CD4-positive, alpha-beta T cell treated with Interferon alpha-2 for 1 hour (primary cell): ENCODE data around the gene ATXN8OS.
"Not testable (repeated sequence)": the region's sequence is repeated elsewhere in the genome, so short reads cannot be mapped to it uniquely, and the experiment has no call there.

ENCODE experiments used
- DNase-seq, 2 donors: peaks; one replicate each; pipeline ENCODE4 v3.0.0-alpha.2; 2020 to 2022

The ATXN8OS gene

DNA sequence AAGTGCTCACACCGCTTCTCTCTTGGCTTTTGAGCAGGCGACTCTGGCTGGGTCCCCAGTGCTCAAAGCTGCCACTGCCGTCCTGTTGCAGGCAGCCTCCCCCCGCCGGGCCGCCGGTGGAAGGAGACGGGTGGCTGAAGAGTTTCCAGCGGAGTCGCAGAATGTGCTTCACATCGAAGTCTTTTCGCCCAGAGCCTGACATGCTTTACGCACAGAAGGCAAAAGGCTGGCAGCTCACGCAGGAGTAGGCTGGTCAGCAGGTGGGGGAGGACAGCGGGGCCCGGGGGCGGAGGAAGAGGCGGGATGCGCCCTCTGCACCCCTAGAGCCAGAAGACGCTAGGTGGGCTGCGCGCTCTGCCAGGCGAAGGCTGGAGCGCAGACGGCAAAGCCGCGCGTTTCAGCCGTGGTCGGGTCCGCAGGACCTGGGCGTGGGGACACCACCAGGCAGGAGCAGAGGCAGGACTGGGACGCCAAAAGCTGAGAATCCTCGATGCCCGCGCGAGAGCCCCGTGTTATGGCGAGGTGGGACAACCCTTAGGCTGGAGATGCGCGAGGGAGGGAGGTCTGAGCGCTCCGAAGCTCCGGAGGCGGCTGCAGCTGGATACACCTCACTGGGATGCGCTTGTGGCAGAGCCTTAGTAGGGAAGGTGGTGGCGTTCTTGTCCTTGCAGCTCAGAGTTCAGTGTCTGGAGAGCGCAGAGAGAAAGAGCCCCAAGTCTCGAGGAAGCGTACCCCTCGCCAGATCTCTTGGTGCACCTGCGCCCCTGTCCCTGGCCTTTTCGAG, at the start of gene ATXN8OS:
ATXN8OS (plus strand) TSS at position 329 of the 784 bp plus-strand sequence.
- no peak for DNase-seq

DNA sequence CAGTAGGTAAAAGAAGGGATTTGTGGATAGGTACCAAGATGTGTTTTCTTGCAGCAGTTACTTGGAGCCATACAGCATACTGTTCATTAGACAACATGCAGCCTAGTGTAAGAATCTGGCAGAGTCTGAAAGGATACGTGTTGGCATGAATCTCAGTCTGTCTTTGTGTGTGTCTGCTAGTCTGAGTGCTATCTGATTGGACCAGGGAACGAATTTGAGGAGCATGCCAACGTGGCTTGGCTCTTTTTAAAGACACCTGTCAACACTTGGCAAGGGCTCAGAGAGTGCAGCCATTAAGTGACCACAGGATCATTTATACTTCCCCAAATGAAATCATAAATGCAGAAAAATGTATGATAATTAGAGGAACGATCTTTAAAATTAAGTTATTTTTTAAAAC, 27.6 kb upstream of the ATXN8OS start:
- DNase-seq = no peak

DNA sequence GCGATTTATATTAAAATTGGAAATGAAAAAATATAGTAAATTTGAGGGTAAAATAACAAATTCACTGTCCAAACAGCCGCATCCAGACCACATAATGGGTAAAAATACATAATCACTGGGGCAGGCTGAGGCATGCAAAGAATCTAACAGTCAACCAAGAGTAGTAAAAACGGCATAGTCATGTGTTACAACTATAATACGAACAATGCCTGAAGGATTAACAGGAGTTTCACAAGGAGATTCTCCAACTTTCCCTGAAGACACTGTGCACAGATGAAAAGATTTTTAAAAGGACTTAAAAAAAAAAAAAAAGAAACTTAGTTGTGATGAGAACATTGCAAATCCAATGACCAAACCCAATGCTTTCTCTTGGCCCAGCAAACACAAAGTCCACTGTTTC, 20.4 kb upstream of the ATXN8OS start:
- DNase-seq = no peak

DNA sequence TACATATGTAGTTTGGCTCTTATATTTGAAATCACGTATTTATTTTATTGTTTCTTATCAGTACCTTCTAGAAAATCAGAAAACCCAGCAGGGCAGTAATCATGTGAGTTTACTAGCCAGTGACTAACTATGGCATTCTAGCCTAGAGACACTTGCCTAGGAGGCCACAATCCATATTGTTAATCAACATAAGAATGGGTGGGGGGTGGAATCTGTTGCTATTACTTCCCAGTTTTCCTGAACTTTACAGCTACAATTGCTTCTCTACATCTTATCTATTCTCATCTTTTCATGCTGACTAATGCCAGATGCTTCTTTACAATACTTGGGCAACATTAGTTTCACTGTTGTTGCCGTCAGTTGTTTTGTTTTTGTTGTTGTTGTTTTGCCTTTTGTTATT, 18.7 kb upstream of the ATXN8OS start:
- DNase-seq = no peak

DNA sequence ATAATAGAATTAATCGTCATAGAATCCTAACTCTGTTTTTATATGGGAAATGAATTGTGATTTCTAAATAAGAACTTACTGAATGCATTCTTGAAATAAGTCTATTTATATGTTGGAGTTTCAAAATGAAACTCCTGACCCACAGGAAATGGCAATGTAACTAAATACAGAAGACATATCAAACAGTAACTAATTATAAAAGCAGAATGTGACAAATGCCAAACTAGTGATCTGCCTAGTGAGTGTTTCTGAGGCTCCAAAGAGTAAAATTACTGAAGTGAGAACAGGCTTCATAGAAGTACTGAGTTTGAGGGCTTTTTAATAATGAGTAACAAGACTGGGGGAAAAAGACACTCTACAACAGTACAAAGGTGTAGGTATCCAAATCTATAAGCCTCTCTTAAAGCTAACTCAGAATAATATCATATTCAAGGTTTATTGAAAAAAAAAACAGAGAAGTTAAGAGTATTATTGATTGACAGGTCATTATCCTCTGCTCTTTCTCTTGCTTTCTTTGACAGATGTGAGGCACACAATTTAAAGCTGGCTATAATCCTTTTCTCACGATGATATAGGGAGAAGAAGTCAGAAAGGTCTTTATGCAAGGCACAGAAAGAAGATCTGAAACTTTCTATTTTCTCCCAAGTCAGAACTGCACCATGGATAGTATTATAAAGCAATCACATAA, 17.4 kb upstream of the ATXN8OS start:
- DNase-seq = no peak

DNA sequence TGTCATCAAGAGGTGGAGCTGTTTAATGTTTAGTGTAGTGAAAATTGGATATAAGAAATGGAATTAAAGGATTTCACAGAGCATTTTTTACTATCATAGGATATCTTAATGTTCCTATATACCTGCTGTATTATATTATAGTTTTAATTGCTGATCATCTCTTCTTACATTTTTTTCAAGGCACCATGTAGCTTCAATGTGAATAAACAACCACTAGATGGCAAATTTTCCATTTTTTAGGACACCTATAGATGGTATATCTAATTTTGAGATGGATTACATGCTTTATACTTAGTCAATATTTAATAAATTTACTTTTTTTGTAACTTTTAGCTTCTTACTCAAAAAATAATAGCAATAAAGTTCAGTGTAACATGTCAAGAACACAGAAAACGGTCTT, 9.0 kb upstream of the ATXN8OS start:
- DNase-seq = no peak

DNA sequence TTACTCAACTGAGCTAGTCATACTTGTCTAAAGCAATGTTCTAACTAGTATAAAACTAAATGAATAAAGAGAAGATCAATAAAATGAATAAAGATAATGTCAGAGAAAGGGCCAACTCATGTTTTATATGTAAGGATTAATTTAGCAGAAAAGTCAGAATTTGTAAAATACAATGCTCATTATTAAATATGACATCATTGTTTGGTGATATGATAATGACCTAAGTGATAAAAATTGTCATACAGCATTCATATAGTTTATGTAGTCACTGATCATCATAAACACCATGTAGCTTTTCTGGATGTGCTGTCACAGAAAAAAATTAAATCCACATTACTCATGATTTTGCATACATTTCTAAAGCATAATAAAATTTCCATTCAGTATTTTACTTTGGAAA, 3.1 kb upstream of the ATXN8OS start:
- DNase-seq = no peak

DNA sequence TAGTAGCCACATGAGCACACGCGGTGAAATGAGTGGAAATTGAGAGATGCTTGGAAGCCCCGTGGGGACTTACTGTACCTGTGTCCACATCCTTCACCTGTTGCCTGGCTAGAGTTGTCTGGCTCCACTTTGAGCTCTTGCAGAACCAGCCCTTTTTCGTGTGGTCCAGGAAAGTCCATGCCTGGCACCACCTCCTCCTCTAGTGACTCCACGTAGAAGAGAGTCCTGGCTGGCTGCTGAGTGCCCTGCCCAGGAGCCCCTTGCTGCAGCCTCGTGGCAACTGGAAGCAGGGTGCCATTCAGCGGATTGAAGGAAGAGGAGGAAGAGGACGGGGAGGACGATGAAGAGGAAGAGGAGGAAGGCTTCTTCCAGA, 515 bp upstream of the ATXN8OS start:
- no peak for DNase-seq

DNA sequence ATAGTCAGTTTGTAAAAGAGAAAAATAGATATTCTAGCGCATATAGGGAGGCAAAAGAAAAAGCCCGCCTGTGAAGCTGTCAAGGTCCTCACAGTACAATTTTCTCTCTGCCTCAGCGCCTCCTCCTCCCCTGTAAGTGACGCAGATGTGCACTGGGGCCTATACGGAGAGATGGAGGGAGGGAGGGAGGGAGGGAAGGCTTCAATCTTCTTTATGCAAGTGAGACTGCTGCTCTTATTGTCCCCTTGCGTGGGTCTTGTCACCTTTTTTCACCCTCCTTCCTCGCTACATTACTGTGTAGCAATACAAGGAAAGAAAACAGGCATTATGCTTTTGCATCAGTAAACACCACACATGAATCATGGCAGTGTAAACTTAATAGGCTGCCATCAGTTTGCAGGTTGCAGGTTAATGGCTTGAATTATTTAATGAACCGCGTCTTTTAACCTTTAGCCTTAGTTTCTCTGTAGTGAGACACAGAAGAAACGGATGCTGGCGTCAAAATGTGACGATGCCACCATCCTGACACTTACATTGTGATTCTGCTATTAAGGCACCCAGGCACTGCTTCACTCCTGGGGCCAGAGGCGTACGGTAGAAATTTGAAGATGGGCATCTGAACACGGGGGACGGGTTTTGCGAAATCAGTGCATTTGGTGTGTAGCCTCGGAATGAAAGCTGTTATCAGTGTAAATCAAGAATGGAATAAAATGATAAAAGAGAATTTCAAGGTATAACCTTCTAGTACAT, 905 bp downstream of the ATXN8OS start, which contains the start of gene KLHL1:
KLHL1 (minus strand) TSS at position 97 of the 750 bp plus-strand sequence. CDS start 753 bp downstream, outside the sequence.
- DNase-seq = no peak

DNA sequence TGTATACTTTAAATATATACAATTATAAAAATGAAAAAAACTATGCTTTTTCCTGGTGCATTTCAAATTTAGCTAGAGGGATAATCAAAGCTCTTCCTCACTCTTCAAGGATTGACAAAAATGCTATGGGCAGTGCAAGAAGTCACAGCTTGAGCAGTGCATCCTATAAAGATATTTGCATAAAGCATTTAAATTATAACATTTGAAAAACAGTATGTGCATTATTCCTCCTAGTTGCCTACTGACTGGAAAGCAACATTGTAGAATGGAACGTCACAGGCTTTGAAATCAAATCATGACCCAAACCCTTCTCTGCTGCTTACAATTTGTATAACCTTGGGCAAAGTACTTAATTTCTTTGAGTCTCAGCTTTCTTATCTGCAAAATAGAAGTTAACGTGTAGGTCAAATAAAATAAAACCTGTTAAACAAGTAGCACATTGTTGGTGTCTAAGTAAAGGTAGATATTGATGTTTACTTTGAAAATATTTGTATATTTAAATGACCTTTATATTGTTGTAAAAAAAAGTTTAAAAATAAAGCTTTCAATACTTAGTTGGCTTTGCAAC, 9.8 kb downstream of the ATXN8OS start:
- no peak for DNase-seq

DNA sequence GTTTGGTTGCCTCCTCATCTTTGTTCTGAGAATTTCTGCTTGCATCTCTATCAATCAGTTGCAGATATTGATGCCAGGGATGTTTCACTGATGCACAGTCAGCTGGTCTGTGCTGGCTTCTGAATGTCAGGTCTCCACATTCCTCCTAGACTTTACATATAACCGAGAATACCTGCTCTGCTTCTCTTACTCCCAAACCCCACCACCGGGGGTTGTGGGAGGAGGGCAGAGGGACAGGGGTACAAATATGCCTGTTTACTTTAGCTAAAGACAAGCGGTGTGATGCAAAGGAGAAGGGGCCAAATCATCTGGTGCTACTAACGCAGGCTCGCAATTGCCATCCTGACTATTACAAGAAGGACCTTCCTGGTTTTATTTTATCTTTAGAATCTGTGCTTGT, 18.1 kb downstream of the ATXN8OS start:
- DNase-seq = no peak

DNA sequence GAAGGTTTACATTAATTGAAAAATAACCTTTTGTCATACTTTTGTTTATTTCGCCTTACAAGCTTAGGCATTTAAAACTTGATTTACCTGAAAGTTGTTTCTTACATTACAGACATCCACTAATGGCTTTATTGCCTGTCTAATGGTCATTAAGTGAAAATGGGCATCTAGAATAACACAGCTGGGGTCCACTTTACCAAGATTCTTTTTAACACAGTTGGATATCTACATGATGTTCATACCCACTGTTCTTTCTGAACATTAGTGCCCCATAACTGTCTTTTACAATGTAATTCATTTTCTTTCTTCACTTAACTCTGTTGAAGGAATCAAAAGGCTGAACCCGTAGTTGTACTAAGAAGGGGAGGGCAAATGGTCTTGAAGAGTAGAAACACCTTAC, 20.5 kb downstream of the ATXN8OS start:
- no peak for DNase-seq

DNA sequence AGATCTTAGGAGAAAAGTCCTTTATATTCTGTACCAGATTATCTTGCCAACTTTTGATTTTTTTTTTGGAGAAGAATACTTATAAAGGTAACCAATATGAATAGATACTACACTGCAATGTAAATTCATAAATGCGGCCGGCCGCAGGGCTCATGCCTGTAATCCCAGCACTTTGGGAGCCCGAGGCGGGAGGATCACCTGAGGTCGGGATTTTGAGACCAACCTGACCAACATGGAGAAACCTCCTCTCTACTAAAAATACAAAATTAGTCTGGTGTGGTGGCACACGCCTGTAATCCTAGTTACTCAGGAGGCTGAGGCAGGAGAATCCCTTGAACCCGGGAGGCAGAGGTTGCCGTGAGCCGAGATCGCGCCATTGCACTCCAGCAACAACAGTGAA, 35.0 kb downstream of the ATXN8OS start:
- not testable (repeated sequence) for DNase-seq

DNA sequence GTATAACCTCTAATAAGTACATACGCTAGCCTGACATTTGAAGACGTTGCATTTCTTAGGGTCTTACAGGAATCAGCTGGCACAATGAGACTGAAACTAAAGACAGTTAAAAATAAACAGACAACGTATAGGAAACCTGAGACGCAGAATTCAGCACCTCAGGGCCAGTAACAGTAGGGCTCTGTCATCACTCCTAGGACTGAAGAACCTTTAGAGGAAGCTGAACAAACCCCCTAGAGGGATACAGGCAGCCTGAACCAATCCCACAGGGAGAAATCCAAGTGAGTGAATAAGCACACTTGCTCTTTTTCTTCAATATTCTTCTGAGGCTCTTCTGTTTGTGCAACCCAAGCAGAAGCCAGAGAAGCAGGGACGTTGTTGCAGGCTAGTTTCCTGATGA, 54.5 kb downstream of the ATXN8OS start:
- no peak for DNase-seq

DNA sequence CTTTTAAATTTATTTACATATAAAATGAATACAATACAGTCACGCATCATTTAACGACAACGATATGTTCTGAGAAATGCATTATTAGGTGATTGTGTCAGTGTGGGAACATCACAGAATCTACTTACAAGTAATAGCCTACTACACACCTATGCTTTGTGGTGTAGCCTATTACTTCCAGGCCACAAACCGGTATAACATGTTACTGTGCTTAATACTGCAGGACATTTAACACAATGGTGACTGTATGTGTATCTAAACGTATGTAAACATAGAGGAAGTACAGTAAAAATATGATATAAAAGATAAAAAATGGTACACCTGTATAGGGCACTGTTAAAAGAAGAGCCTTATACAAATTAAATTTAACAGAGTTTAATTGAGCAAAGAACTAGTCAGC, 63.1 kb downstream of the ATXN8OS start:
- no peak for DNase-seq

DNA sequence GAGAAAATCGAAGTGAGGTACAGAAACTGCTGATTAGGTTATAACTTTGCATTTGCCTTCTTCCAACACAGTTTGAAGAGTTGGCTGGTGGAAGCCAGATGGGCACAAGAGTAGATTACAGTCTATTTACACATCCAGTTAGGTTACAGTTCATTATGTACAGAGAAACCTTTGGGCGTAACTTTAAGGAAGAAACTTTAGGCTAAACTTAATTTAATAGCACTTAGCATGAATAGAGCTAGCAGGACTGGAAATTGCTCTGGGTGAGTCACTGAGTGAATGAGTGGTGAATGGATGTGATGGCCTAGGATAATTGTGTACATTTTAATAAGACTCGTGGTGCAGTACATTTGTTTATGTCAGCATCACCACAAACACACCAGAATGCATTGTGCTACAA, 63.5 kb downstream of the ATXN8OS start:
- DNase-seq = no peak

DNA sequence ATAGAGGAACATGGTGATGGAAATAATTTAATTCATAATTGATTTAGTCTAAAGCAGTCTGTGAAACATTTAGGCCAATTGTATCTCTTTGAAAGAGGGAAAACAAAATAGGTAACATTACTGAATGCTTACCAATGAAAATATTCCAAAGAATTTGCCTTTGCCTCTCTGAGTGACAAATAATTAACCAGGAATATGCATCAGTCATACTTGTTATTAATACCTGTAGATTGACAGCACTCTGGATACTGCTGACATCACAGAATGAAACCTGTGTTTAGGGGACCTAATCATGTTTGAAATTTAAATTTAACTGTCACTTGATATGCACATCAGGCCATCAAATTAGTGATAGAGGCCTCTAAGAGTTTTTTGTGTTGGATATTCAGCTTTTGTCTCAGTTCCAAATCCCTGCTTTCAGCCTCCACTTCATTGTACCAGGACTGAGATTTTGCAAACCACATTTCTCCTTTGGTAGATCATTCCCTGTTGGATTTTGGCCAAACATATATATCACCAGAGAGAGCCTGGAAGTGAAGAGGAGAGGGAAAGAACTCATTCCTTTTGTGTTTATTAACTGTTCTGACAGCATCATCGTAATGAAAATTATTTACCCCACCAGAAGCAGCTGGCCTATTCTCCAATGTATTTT, 65.4 kb downstream of the ATXN8OS start:
- DNase-seq = no peak

DNA sequence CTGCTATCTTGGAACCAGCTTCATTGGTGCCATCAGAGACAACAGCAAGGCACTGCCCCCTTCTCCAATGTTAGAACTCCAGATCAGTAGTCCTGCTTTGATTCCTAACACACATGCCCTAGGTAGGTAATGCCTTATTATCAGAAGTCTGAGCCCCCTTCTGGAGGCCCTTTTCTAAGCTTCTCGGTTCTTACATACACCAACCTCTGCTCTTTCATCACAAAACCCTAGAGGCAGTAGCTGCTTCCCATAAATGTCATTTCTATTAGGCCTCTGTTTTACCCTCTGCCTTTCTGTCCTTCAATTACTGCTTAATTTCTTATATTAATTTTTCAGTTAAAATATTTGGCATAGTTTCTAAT, 66.0 kb downstream of the ATXN8OS start:
- no peak for DNase-seq

DNA sequence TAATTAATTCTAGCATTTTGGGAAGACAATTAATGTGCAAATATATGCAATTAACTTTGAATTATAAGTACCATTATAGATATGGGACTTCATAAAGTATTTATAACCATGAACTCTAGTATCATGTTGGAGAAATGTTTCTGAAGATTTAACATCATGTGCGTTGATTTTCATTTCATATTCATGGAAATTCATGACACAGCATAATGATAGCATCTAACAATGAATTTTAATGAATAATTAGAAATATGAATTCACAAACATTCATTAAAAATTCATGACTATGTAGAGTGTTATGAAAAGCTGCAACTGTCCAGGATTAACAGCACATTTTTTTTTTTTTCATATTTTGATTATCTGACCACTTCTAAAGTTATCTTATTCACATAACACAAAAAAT, 70.7 kb downstream of the ATXN8OS start:
- DNase-seq = no peak
